Measurements from ENCODE around the gene UTP3. TPM values are rescaled to one million over a fixed set of nuclear protein-coding genes. Genes with fewer than 3 reads are reported as not detected.
"Not testable (repeated sequence)": the region's sequence is repeated elsewhere in the genome, so short reads cannot be mapped to it uniquely, and the experiment has no call there.

Gene UTP3
- total RNA-seq, 1 donor from 2014 or later: 15.7 TPM

DNA sequence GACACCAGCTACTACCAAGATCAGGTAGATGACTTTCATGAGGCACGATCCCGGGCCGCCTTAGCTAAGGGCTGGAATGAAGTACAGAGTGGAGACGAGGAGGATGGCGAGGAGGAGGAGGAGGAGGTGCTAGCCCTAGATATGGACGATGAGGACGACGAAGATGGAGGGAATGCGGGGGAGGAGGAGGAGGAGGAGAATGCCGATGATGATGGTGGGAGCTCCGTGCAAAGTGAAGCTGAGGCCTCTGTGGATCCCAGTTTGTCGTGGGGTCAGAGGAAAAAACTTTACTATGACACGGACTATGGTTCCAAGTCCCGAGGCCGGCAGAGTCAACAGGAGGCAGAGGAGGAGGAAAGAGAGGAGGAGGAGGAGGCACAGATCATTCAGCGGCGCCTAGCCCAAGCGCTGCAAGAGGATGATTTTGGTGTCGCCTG is 481 bp downstream of the UTP3 start:
- intact Hi-C loops (cut with DNase I): loop anchor here (1.0 kb wide), 1 partner anchor 15 kb away; no protein-coding TSS in a partner anchor
- TF ChIP-seq, protein P1, sequence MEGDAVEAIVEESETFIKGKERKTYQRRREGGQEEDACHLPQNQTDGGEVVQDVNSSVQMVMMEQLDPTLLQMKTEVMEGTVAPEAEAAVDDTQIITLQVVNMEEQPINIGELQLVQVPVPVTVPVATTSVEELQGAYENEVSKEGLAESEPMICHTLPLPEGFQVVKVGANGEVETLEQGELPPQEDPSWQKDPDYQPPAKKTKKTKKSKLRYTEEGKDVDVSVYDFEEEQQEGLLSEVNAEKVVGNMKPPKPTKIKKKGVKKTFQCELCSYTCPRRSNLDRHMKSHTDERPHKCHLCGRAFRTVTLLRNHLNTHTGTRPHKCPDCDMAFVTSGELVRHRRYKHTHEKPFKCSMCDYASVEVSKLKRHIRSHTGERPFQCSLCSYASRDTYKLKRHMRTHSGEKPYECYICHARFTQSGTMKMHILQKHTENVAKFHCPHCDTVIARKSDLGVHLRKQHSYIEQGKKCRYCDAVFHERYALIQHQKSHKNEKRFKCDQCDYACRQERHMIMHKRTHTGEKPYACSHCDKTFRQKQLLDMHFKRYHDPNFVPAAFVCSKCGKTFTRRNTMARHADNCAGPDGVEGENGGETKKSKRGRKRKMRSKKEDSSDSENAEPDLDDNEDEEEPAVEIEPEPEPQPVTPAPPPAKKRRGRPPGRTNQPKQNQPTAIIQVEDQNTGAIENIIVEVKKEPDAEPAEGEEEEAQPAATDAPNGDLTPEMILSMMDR (IDR thresholded peaks at IDR 0.05): no peak
- TF ChIP-seq POLR2AphosphoS5 (IDR thresholded peaks at IDR 0.05; ENCODE audit: insufficient read depth in 1 of 2, low read depth in 1 of 2) (no peak), POLR2A (IDR thresholded peaks at IDR 0.05) (no peak)

GRCh38 chr4:70691661-70692060 is 3.3 kb downstream of the UTP3 start:
- intact Hi-C loops (cut with DNase I): no loop called here
- Histone ChIP-seq H3K36me3 (no peaks in the 10 kb centered on the region), H3K27ac (no peak overlapping the region), H3K4me3 (no peak overlapping the region), H3K27me3 (no peaks in the 10 kb centered on the region), H3K9me3 (no peaks in the 10 kb centered on the region), H3K4me1 (peaks cover 35% of the 10 kb centered on the region)
- TF ChIP-seq POLR2A (IDR thresholded peaks at IDR 0.05) (no peak), POLR2AphosphoS5 (IDR thresholded peaks at IDR 0.05; ENCODE audit: insufficient read depth in 1 of 2, low read depth in 1 of 2) (no peak)
- DNase-seq (ENCODE audit: extremely low spot score in 2 of 2): no peak

More for the DNA sequence above, 481 bp downstream of the UTP3 start:
- H3K27me3 ChIP-seq: no peaks in the 10 kb centered on the region
- no peak for DNase-seq (ENCODE audit: extremely low spot score in 2 of 2)
- peak overlapping the region; percentile 82 for H3K27ac ChIP-seq
- no peaks in the 10 kb centered on the region for H3K9me3 ChIP-seq
- peak overlapping the region; percentile 65 to 81 for H3K4me3 ChIP-seq
- H3K36me3 ChIP-seq: no peaks in the 10 kb centered on the region
- peaks cover 35% of the 10 kb centered on the region for H3K4me1 ChIP-seq

DNA sequence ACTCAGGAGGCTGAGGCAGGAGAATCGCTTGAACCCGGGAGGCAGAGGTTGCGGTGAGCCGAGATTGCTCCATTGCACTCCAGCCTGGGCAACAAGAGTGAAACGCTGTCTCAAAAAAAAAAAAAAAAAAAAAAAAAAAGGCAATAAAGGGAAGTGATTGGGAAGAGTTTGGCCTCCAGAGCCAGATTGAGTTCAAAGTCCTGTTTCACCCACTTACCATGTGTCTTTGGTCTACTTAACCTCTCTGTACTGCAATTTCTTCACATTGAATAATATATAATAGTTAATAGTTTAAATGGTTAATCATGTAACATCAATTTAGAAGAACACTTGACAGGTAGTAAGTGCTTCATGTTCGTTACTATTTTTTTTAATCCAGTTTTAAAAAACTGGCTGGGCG is 6.3 kb downstream of the UTP3 start:
- DNase-seq (ENCODE audit: extremely low spot score in 2 of 2); H3K9me3 ChIP-seq: not testable (repeated sequence)

GRCh38 chr4:70698435-70698834 is 10.1 kb downstream of the UTP3 start:
- intact Hi-C loops (cut with DNase I); H3K27me3 ChIP-seq; H3K4me3 ChIP-seq; DNase-seq (ENCODE audit: extremely low spot score in 2 of 2); H3K27ac ChIP-seq; H3K36me3 ChIP-seq; H3K9me3 ChIP-seq; H3K4me1 ChIP-seq: not testable (repeated sequence)

More for the DNA sequence above, 6.3 kb downstream of the UTP3 start:
- peaks cover 22% of the 10 kb centered on the region for H3K4me1 ChIP-seq
- H3K4me3 ChIP-seq; H3K36me3 ChIP-seq; H3K27ac ChIP-seq; H3K27me3 ChIP-seq; intact Hi-C loops (cut with DNase I): not testable (repeated sequence)

DNA sequence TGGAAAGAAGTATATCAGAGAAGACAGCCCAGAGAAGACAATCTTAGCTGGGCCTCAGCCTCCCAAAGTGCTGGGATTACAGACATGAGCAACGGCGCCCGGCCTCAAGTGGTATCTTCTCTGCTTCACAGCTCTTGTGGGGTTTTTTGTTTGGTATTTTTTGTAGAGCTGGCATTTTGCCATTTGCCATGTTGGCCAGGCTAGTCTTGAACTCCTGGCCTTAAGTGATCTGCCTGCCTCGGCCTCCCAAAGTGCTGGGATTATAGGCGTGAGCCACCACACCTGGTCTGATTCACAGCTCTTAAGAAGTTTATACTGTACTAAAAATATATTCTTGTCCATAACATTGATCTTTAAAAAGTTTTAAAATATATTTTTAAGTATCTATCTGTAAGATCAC is 12.4 kb downstream of the UTP3 start:
- TF ChIP-seq, protein P1 (IDR thresholded peaks at IDR 0.05): no peak
- no peak for TF ChIP-seq POLR2A (IDR thresholded peaks at IDR 0.05)
- no peak for TF ChIP-seq POLR2AphosphoS5 (IDR thresholded peaks at IDR 0.05; ENCODE audit: insufficient read depth in 1 of 2, low read depth in 1 of 2)
- Histone ChIP-seq H3K4me3 (no peak overlapping the region), H3K27ac (no peak overlapping the region), H3K36me3 (no peaks in the 10 kb centered on the region), H3K27me3 (no peaks in the 10 kb centered on the region), H3K9me3 (no peaks in the 10 kb centered on the region), H3K4me1 (peaks cover 5% of the 10 kb centered on the region)
- intact Hi-C loops (cut with DNase I): no loop called here
- no peak for DNase-seq (ENCODE audit: extremely low spot score in 2 of 2)

- no peaks in the 10 kb centered on the region for H3K27me3 ChIP-seq
- DNase-seq (ENCODE audit: extremely low spot score in 2 of 2): no peak
- no peak overlapping the region for H3K27ac ChIP-seq
- intact Hi-C loops (cut with DNase I): no loop called here
- H3K36me3 ChIP-seq: no peaks in the 10 kb centered on the region
- no peaks in the 10 kb centered on the region for H3K9me3 ChIP-seq
- H3K4me1 ChIP-seq: peaks cover 8% of the 10 kb centered on the region
- no peak for TF ChIP-seq POLR2AphosphoS5 (IDR thresholded peaks at IDR 0.05; ENCODE audit: insufficient read depth in 1 of 2, low read depth in 1 of 2)
- TF ChIP-seq POLR2A (IDR thresholded peaks at IDR 0.05): no peak
- H3K4me3 ChIP-seq: no peak overlapping the region
Observed at GRCh38 chr4:70701271-70701670, 12.9 kb downstream of the UTP3 start.

- H3K4me1 ChIP-seq: peaks cover 22% of the 10 kb centered on the region
- DNase-seq (ENCODE audit: extremely low spot score in 2 of 2); H3K27ac ChIP-seq; H3K27me3 ChIP-seq; H3K9me3 ChIP-seq; H3K4me3 ChIP-seq; H3K36me3 ChIP-seq; intact Hi-C loops (cut with DNase I): not testable (repeated sequence)
Observed at GRCh38 chr4:70702592-70702991, 14.3 kb downstream of the UTP3 start.
